GM19240 (cell line): ENCODE data around the gene MAP7.
A peak's percentile ranks its signal among the peaks of the same experiment; 100 is the strongest.
"Not testable (repeated sequence)": the region's sequence is repeated elsewhere in the genome, so short reads cannot be mapped to it uniquely, and the experiment has no call there.

Experiments used
- DNase-seq: peaks from one replicate; pipeline ENCODE4 v3.0.0; 2011; ENCODE audit warnings: low spot score; ENCODE audit not compliant: insufficient read length

The MAP7 gene

GRCh38 chr6:136550330-136551071 is at the start of gene MAP7:
Gene MAP7 (minus strand): TSS chr6:136550422. CDS start chr6:136550408, 14 bp downstream.
- peak; percentile 50 for DNase-seq

- no peak for DNase-seq
Measured at GRCh38 chr6:136599329-136600011, 49.2 kb upstream of the MAP7 start.

- DNase-seq = no peak
Measured at GRCh38 chr6:136598048-136598447, 47.8 kb upstream of the MAP7 start.

- no peak for DNase-seq
Measured at GRCh38 chr6:136594671-136595070, 44.4 kb upstream of the MAP7 start.

GRCh38 chr6:136593748-136594490 is 43.7 kb upstream of the MAP7 start:
- DNase-seq = peak; percentile 39

- no peak for DNase-seq
Measured at GRCh38 chr6:136592930-136593673, 42.9 kb upstream of the MAP7 start.

- no peak for DNase-seq
Measured at GRCh38 chr6:136591617-136592016, 41.4 kb upstream of the MAP7 start.

GRCh38 chr6:136590846-136591245 is 40.6 kb upstream of the MAP7 start:
- not testable (repeated sequence) for DNase-seq

- no peak for DNase-seq
Measured at GRCh38 chr6:136587527-136587926, 37.3 kb upstream of the MAP7 start.

- no peak for DNase-seq
Measured at GRCh38 chr6:136586295-136586694, 36.1 kb upstream of the MAP7 start.

GRCh38 chr6:136585523-136585922 is 35.3 kb upstream of the MAP7 start:
- not testable (repeated sequence) for DNase-seq

- not testable (repeated sequence) for DNase-seq
Measured at GRCh38 chr6:136584290-136584689, 34.1 kb upstream of the MAP7 start.

- DNase-seq = no peak
Measured at GRCh38 chr6:136582711-136583471, 32.7 kb upstream of the MAP7 start.

- no peak for DNase-seq
Measured at GRCh38 chr6:136579800-136580199, 29.6 kb upstream of the MAP7 start.

GRCh38 chr6:136576821-136577220 is 26.6 kb upstream of the MAP7 start:
- no peak for DNase-seq

GRCh38 chr6:136571496-136571895 is 21.3 kb upstream of the MAP7 start:
- no peak for DNase-seq

- DNase-seq = no peak
Measured at GRCh38 chr6:136571065-136571464, 20.8 kb upstream of the MAP7 start.

GRCh38 chr6:136568129-136568528 is 17.9 kb upstream of the MAP7 start:
- DNase-seq = no peak

- no peak for DNase-seq
Measured at GRCh38 chr6:136567688-136568087, 17.5 kb upstream of the MAP7 start.

GRCh38 chr6:136566851-136567250 is 16.6 kb upstream of the MAP7 start:
- DNase-seq = no peak

- no peak for DNase-seq
Measured at GRCh38 chr6:136566007-136566487, 15.8 kb upstream of the MAP7 start.
